RKO (cell line): ENCODE measurements around the gene IMMP2L.
"Not testable (repeated sequence)": the region's sequence is repeated elsewhere in the genome, so short reads cannot be mapped to it uniquely, and the experiment has no call there.

Experiments
- DNase-seq: peaks from one replicate; pipeline ENCODE4 v3.0.0-alpha.2; 2016; ENCODE audit warnings: low spot score

IMMP2L gene

GRCh38 chr7:111329367-111330234 is 232.7 kb downstream of the IMMP2L start:
- DNase-seq: peak; percentile 16

GRCh38 chr7:111328487-111328886 is 233.8 kb downstream of the IMMP2L start:
- DNase-seq: no peak

GRCh38 chr7:111324776-111325175 is 237.5 kb downstream of the IMMP2L start:
- no peak for DNase-seq

DNA sequence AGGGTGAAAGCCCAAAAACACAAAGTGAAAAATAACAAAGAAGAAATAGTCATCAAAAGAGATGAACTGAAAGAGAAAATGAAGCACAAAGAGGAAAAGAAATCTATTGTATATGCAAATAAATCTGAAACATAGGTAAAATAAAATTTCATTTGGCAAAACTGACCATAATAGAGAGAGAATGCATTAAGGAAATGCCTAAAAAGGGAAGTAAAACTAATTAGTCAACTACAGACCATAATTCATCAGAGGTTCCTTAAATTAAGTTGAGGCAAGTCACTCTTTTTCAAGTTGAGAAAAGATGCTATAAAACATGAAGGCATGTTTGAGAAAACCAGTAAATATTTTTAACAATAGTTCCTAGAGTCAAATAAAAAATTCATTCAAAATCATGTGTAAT is 238.1 kb downstream of the IMMP2L start:
- DNase-seq: no peak

DNA sequence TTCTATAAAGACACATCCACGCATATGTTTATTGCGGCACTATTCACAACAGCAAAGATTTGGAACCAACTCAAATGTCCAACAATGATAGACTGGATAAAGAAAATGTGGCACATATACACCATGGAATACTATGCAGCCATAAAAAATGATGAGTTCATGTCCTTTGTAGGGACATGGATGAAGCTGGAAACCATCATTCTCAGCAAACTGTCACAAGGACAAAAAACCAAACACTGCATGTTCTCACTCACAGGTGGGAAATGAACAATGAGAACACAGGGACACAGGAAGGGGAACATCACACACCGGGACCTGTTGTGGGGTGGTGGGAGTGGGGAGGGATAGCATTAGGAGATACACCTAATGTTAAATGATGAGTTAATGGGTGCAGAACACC is 238.6 kb downstream of the IMMP2L start:
- not testable (repeated sequence) for DNase-seq

DNA sequence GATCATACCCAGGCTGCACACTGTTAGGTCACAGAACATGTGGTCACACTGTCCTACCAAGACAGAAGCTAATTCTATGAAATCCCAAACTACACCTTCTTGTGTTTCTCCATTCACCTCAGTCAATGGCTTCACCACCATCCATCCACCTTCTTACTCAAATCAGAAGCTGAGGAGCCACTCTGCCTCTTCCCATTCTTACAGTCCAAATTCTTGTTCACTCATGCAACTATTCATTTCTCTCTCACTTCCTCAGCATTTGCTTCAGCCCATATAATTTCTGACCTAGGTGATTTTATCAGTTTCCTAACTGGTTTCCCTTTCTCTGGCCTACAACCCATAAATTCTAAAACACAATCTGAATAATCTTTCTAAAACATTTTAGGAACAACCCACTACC is 242.2 kb downstream of the IMMP2L start:
- DNase-seq: no peak

DNA sequence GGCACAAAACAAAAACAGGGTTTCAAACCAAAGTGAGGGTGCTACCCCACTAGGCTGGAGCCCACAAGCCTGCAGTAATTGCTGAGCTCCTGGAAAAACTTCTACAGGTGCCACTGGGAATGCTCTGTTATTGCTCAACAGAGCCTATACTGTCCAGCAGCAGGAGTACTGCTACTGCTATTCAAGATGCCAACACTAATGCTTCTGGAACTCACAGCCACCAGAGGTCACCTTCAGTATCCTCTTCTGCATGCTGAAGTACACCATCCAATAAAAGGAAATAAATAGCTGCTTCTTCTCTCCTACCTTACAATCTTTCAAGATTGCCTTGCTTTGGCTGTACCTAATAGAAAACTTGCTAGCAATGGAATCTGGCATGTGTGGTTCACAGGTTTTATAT is 249.3 kb downstream of the IMMP2L start:
- DNase-seq: peak; percentile 35

GRCh38 chr7:111308691-111309090 is 253.6 kb downstream of the IMMP2L start:
- no peak for DNase-seq

GRCh38 chr7:111301891-111302290 is 260.4 kb downstream of the IMMP2L start:
- DNase-seq: no peak

DNA sequence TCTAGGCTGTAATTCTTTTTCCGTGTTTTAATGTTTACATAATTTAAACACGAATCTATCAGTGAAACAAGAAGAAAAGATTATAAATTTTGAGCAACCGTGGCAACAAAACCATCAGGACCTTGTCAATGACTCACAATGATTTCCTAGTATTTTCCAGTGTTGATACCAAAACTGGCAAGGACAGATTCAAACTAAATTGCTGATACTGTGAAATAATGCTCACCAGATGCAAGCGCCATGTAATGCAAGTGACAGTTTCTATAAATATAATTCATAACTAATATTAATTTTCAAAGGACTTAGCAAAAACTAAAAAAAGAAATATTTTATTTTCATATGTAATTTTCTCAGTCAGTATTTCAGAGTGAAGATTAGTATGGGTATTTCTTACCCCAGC is 267.8 kb downstream of the IMMP2L start:
- DNase-seq: no peak

DNA sequence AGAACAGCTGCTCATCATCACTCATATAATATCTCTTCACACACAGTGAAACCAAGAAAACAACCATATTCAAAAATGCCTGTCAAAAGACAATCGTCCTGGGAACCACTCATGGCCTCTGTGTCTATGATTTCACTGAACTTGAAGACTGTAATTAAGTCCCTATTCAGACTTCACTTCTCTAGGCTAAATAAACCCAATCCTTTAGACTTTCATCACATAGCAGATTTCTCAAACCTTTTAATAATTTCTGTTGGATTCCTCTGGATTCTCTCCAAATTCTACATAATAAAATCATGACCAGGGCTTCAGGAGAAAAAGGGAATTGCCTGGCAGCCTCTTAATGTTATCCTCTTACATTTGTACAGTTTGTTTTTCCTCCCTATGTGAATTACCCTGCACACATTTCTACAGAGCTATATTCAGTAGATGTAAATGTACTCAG is 270.2 kb downstream of the IMMP2L start:
- DNase-seq: no peak

DNA sequence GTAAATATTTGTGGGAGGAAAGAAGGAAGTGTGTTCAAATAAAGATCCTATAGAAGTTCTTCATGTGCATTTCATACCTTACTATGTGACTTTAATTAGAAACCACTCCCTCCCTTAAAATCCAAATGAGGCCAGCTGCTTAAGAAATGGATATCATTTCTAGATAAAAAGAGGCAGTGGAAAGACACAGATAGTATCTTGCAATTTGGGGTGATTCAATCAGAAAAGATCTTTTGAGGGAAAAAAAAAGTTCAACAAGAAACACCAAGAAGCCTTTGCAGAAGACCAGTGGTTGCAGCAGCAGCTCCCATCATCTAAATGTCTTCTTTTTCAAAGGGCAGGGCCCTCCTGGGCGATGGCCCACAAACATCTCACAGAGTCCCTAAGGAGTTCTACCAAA is 271.3 kb downstream of the IMMP2L start:
- no peak for DNase-seq

DNA sequence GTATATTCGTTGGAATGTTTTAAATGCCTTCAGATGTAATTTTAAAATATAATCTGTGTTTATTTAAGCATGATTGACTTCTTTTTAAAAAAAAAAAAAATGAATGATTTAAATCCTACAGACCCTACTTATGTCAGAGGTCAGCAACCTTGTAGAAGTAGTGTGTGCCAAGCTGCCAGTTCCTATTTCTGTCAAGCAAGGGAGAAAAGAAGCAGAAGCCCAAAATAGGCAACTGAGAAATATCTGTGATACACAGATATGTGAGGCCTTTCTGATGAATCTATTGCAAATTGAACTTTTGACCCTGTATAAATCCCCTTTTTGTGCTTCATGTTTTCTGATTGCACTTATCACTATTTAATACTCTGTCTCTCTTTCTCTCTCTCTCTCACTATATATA is 271.9 kb downstream of the IMMP2L start:
- no peak for DNase-seq

DNA sequence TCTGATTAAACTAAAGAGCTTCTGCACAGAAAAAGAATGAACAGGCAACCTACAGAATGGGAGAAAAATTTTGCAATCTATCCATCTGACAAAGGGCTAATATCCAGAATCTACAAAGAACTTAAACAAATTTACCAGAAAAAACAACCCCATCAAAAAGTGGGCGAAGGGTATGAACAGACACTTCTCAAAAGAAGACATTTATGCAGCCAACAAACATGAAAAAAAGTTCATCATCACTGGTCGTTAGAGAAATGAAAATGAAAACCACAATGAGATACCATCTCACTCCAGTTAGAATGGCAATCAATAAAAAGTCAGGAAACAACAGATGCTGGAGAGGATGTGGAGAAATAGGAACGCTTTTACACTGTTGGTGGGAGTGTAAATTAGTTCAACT is 273.9 kb downstream of the IMMP2L start:
- DNase-seq: not testable (repeated sequence)

DNA sequence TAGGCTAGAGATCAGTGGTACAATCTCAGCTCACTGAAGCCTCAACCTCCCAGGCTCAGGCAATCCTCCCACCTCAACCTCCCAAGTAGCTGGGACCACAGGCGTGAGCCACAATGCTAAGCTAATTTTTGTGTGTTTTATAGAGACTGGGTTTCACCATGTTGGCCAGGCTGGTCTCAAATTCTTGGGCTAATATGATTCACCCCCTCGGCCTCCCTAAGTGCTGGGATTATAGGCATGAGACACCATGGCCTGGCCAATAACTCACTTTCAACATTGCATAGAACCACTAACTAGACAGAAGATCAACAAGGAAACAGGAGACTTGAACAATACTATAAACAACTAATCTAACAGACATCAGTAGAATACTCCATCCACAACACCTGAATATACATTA is 279.7 kb downstream of the IMMP2L start:
- DNase-seq: no peak

DNA sequence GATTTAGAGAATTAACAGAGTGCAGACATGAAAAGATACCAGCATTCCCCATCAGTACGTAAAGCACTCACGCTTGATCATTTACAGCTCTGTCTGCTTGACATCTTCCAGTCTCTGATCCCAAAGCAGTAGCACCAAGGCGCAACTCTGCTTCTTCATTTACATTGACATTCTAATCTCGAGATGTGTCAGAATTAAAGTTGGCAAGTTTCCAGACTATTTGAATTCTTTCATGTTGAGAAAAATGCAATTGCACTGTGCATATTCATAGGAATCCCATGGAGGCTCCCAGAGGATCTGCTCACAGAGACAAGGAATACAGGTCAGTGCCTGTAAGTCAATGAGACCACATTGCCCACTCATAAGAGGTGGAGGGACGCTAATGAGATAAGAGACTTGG is 287.4 kb downstream of the IMMP2L start:
- peak; percentile 20 for DNase-seq

GRCh38 chr7:111272092-111272491 is 290.2 kb downstream of the IMMP2L start:
- no peak for DNase-seq

GRCh38 chr7:111270794-111271193 is 291.5 kb downstream of the IMMP2L start:
- not testable (repeated sequence) for DNase-seq

DNA sequence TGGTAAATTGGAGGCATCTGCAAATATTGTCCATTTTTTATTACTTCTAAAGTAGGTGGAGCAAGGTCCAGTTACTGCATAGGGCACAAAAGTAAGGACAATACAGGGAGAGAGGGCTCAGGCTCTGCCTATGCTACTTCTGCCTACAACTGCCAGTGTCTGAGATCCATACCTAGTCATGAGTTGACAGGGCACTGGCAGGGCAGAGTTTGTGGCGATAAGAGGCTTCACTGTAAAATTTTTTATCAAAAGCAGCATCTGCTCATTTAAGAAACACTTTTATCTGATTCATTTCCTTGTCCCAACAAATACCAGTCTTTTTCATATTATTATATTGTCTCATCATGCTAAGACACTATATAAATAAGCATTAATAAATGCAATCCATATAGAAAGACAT is 293.4 kb downstream of the IMMP2L start:
- no peak for DNase-seq

GRCh38 chr7:111266613-111267012 is 295.7 kb downstream of the IMMP2L start:
- no peak for DNase-seq

- no peak for DNase-seq
Observed at GRCh38 chr7:111265394-111265793, 296.9 kb downstream of the IMMP2L start.

DNA sequence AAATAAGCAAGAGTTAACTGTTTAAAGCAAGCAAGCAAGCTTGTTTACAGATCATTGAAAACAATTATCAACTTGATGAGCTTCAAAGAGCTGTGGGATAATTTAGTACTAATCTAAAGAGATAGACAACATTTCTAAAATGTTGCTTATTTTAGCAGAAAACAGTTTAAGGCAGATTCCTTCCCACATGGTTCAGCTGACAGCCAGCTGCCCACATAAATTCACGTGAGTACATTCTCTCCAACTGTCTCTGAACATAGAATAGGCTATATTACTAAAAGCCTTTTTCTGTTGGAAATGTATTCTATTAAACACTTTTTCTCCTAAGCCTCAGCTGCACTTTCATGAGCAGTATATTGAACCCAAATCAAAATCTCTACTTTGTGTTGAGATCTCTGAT is 297.3 kb downstream of the IMMP2L start:
- no peak for DNase-seq

DNA sequence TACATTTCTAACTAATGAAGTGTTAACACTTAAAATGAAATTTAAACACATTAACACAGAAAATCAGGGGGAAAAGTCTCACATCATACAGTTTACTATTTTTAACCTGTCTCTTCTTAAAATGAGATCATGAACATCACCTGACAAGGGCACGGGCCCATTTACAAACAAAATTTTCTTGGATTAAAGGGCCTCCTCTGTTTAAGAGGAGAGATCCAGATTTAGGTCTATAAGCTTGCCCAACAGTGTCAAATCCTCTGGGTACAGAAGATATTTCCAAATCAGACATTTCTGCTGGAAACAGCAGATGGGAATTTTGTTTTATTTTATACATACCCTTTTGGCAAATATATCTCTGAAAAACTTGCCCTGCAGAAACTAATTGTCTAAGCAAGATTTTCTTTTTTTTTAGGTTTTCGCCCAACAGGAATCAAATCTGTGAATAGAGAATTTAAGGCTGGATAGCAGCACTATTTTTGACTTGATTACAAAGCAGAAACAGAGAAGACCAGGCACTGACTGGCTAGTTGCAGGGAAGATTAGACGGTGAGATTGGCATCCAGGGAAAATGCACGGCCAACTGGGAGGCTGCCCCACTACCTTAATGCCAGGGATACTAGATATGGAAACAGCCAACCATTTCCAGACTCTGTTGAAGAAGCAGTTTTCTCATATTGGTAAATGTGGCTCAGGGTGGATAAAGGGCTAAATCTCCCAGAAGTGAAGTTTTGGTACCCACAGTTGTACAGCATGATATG is 298.0 kb downstream of the IMMP2L start:
- no peak for DNase-seq
